ENCODE data around the gene APBB2.

GRCh38 chr4:40886931-40887763, 327.2 kb downstream of the APBB2 start:
- TF ChIP-seq ZNF274 (IDR thresholded peaks at IDR 0.05; ENCODE audit: low read depth, low read length): no peak
- no peak for TF ChIP-seq YY1 (IDR thresholded peaks at IDR 0.05; ENCODE audit: insufficient read depth, insufficient read length)
- no peak for TF ChIP-seq SUZ12 (IDR thresholded peaks at IDR 0.05; ENCODE audit: extremely low read depth, insufficient read depth, insufficient read length)
